NCI-H2107 (cell line): ENCODE data around the gene LIMK1.
"Not testable (repeated sequence)": the region's sequence is repeated elsewhere in the genome, so short reads cannot be mapped to it uniquely, and the experiment has no call there.

Experiments
- DNase-seq: peaks from one replicate; lab custom pipeline; 2025; lab: John Stamatoyannopoulos, UW

LIMK1 gene

GRCh38 chr7:74126220-74126880 lies 42.7 kb downstream of the LIMK1 start:
- no peak for DNase-seq

GRCh38 chr7:74129887-74130286 lies 46.3 kb downstream of the LIMK1 start:
- DNase-seq = no peak

GRCh38 chr7:74130518-74130917 lies 46.9 kb downstream of the LIMK1 start:
- no peak for DNase-seq

- no peak for DNase-seq
These were observed 50.6 kb downstream of the LIMK1 start for GRCh38 chr7:74134117-74134620.

- no peak for DNase-seq
These were observed 54.8 kb downstream of the LIMK1 start for GRCh38 chr7:74138334-74138867.

GRCh38 chr7:74138945-74139843 lies 55.6 kb downstream of the LIMK1 start:
- no peak for DNase-seq

- DNase-seq = no peak
These were observed 58.1 kb downstream of the LIMK1 start for GRCh38 chr7:74141705-74142104.

GRCh38 chr7:74143383-74143782 lies 59.8 kb downstream of the LIMK1 start:
- no peak for DNase-seq

GRCh38 chr7:74148491-74148890 lies 64.9 kb downstream of the LIMK1 start:
- DNase-seq = no peak

- DNase-seq = no peak
These were observed 65.5 kb downstream of the LIMK1 start for GRCh38 chr7:74149071-74149470.

- no peak for DNase-seq
These were observed 66.0 kb downstream of the LIMK1 start for GRCh38 chr7:74149603-74150002.

GRCh38 chr7:74153736-74154135 lies 70.1 kb downstream of the LIMK1 start:
- no peak for DNase-seq

- DNase-seq = no peak
These were observed 72.3 kb downstream of the LIMK1 start for GRCh38 chr7:74155810-74156395.

GRCh38 chr7:74157605-74158004 lies 74.0 kb downstream of the LIMK1 start:
- DNase-seq = no peak

GRCh38 chr7:74164985-74165456 lies 81.4 kb downstream of the LIMK1 start:
- DNase-seq = no peak

- no peak for DNase-seq
These were observed 82.4 kb downstream of the LIMK1 start for GRCh38 chr7:74165867-74166593.

GRCh38 chr7:74167324-74167723 lies 83.7 kb downstream of the LIMK1 start:
- not testable (repeated sequence) for DNase-seq
